HCT116 (cell line): ENCODE results near the gene MAPKAP1. TPM values are rescaled to one million over a fixed set of nuclear protein-coding genes. Genes with fewer than 3 reads are reported as not detected.

Experiments used
- ATAC-seq: fragments of 200-7000 bp; cut with Tn5 transposase; 2 replicates; pipeline ENCODE4 v1.9.1; 2020; ENCODE audit warnings: mild to moderate bottlenecking, moderate library complexity
- BruUV-seq: library from RNA; stranded (reverse); fragments of 400-500 nt; replicated peaks from 2 replicates; lab custom pipeline; 2021; lab: Mats Ljungman, UMichigan
- CTCF ChIA-PET: fragments of 300-600 bp; sonication (Branson Sonifier 250); formaldehyde crosslinking; loops from one replicate; lab custom pipeline; 2021; ENCODE audit warnings: antibody characterized with exemption; lab: Charles Lee
- POLR2A ChIA-PET: fragments of 300-600, 350-600 bp; sonication (Branson Sonifier 250); formaldehyde crosslinking; loops from one replicate; lab custom pipeline; 2021; ENCODE audit warnings: antibody characterized with exemption; lab: Charles Lee
- RAD21 ChIA-PET, 2 experiments: fragments of 300-600 bp; sonication (Branson Sonifier 250); formaldehyde crosslinking; loops; one replicate each; lab custom pipeline; 2023; ENCODE audit warnings: low total read pairs in 2 of 2; ENCODE audit not compliant: uncharacterized antibody in 2 of 2, unreplicated experiment in 2 of 2, low non-redundant PET in 1 of 2; lab: Charles Lee
- DNase-seq: peaks from one replicate; pipeline ENCODE4 v3.0.0-alpha.2; 2010; ENCODE audit warnings: low read depth, low spot score
- H2AFZ ChIP-seq: fragments of 200-600 bp; shearing (Covaris generic), sonication (generic); 2 replicates; pipeline ENCODE4 v1.6.1; 2017; ENCODE audit warnings: low read depth, mixed run types, mixed read lengths, antibody characterized with exemption, low read length; ENCODE audit not compliant: poor library complexity, severe bottlenecking
- H3K27ac ChIP-seq: 2 replicates; pipeline ENCODE4 v1.5.1; 2012; ENCODE audit warnings: low read depth, low read length
- H3K27me3 ChIP-seq: fragments of 200-600 bp; sonication (generic); 2 replicates; pipeline ENCODE4 v1.6.1; 2016; ENCODE audit warnings: mixed run types, low read length, mixed read lengths; ENCODE audit not compliant: insufficient read depth
- H3K36me3 ChIP-seq, 2 experiments: fragments of 200-500 bp in 1 of 2; fragments of 200-600 bp in 1 of 2; sonication (Bioruptor generic) in 1 of 2; sonication (generic) in 1 of 2; 2 replicates each; pipeline versions ENCODE4 v1.5.1 to v1.6.1; 2014 to 2016; ENCODE audit warnings: low read length in 2 of 2, inconsistent platforms in 1 of 2, mixed read lengths in 1 of 2, mixed run types in 1 of 2; ENCODE audit not compliant: insufficient read depth in 2 of 2, control insufficient read depth in 1 of 2
- H3K4me1 ChIP-seq, 2 experiments: fragments of 200-600 bp in 1 of 2; sonication (generic) in 1 of 2; 2 replicates each; pipeline versions ENCODE4 v1.5.1 to v1.6.1; 2012 to 2017; ENCODE audit warnings: low read length in 2 of 2, inconsistent platforms in 1 of 2, mild to moderate bottlenecking in 1 of 2, mixed read lengths in 1 of 2, mixed run types in 1 of 2, moderate library complexity in 1 of 2; ENCODE audit not compliant: insufficient read depth in 2 of 2, control insufficient read depth in 1 of 2
- H3K4me2 ChIP-seq: fragments of 200-600 bp; sonication (generic); 2 replicates; pipeline ENCODE4 v1.6.1; 2017; ENCODE audit warnings: mixed run types, low read length, mixed read lengths
- H3K4me3 ChIP-seq, 2 experiments: fragments of 200-600 bp in 1 of 2; sonication (generic) in 1 of 2; replicated peaks in 1 of 2; 2 replicates each; pipeline ENCODE4 v1.5.1; 2011 to 2016; ENCODE audit warnings: low read length in 2 of 2, control low read depth in 1 of 2, low read depth in 1 of 2, mild to moderate bottlenecking in 1 of 2, mixed read lengths in 1 of 2, mixed run types in 1 of 2
- H3K79me2 ChIP-seq: fragments of 200-600 bp; sonication (generic); 2 replicates; pipeline ENCODE4 v1.6.1; 2017; ENCODE audit warnings: mild to moderate bottlenecking, mixed run types, low read length, moderate library complexity, mixed read lengths; ENCODE audit not compliant: insufficient read depth
- H3K9ac ChIP-seq: fragments of 200-600 bp; sonication (generic); 2 replicates; pipeline ENCODE4 v1.6.1; 2016; ENCODE audit warnings: low read length, mixed read lengths
- H3K9me2 ChIP-seq: fragments of 200-600 bp; sonication (generic), shearing (Covaris generic); 2 replicates; pipeline ENCODE4 v1.6.1; 2017; ENCODE audit warnings: mixed run types, mild to moderate bottlenecking, moderate library complexity; ENCODE audit not compliant: insufficient read depth
- H3K9me3 ChIP-seq, 2 experiments: fragments of 200-500 bp in 1 of 2; fragments of 200-600 bp in 1 of 2; sonication (Bioruptor generic) in 1 of 2; sonication (generic) in 1 of 2; 2 replicates each; pipeline ENCODE4 v1.6.1; 2014 to 2017; ENCODE audit warnings: low read length in 2 of 2, mixed read lengths in 2 of 2, inconsistent platforms in 1 of 2, low read depth in 1 of 2, mild to moderate bottlenecking in 1 of 2, mixed run types in 1 of 2, moderate library complexity in 1 of 2; ENCODE audit not compliant: control insufficient read depth in 1 of 2, insufficient read depth in 1 of 2
- H4K20me1 ChIP-seq: fragments of 200-600 bp; sonication (generic), shearing (Covaris generic); 2 replicates; pipeline ENCODE4 v1.6.1; 2017; ENCODE audit warnings: mixed run types, mild to moderate bottlenecking, moderate library complexity; ENCODE audit not compliant: insufficient read depth
- ELF1 ChIP-seq: IDR thresholded peaks from 2 replicates; pipeline ENCODE4 v1.6.1; 2012; ENCODE audit warnings: low read depth, borderline replicate concordance
- EZH2 ChIP-seq: fragments of 200-600 bp; sonication (generic); IDR thresholded peaks from 2 replicates; pipeline ENCODE4 v1.6.1; 2017; ENCODE audit warnings: antibody characterized with exemption, mixed run types
- POLR2A ChIP-seq: IDR thresholded peaks from 2 replicates; pipeline ENCODE4 v1.7.0; 2011; ENCODE audit warnings: borderline replicate concordance; ENCODE audit not compliant: insufficient read depth, insufficient read length; ENCODE audit errors: extremely low read depth
- REST ChIP-seq: IDR thresholded peaks from 2 replicates; pipeline ENCODE4 v1.6.1; 2012; ENCODE audit warnings: low read depth
- SIN3A ChIP-seq: IDR thresholded peaks from 2 replicates; pipeline ENCODE4 v1.6.1; 2012; ENCODE audit warnings: low read depth
- SP1 ChIP-seq: IDR thresholded peaks from 2 replicates; pipeline ENCODE4 v1.6.1; 2012; ENCODE audit warnings: low read depth
- SRF ChIP-seq: IDR thresholded peaks from 2 replicates; pipeline ENCODE4 v1.6.1; 2012; ENCODE audit warnings: low read depth
- TCF7L2 ChIP-seq: IDR thresholded peaks from 2 replicates; pipeline ENCODE4 v1.7.0; 2011; ENCODE audit warnings: borderline replicate concordance, inconsistent platforms; ENCODE audit not compliant: insufficient read depth, insufficient read length; ENCODE audit errors: extremely low read depth
- ZBTB33 ChIP-seq: IDR thresholded peaks from 2 replicates; pipeline ENCODE4 v1.6.1; 2011; ENCODE audit warnings: mild to moderate bottlenecking, low read length, moderate library complexity; ENCODE audit not compliant: insufficient replicate concordance; ENCODE audit errors: extremely low read depth
- ZFX ChIP-seq: fragments of 450-650 bp; IDR thresholded peaks from 2 replicates; pipeline ENCODE4 v1.6.1; 2017
- intact Hi-C: fragments of 100-400 bp; cut with micrococcal nuclease; formaldehyde crosslinking; loops from 2 replicates; pipeline ENCODE4 v1.10.0; 2022
- total RNA-seq: library from RNA; stranded (reverse); gene quantifications from one replicate; pipeline ENCODE4 v1.2.1, GENCODE V29; 2021; ENCODE audit not compliant: unreplicated experiment

MAPKAP1 gene
- total RNA-seq, 1 experiment from 2014 or later = 72.5 TPM

- no TSS peak for BruUV-seq
- no peak overlapping the region for H2AFZ ChIP-seq
- H3K36me3 ChIP-seq = no peaks in the 10 kb centered on the region
- DNase-seq (no peak), ATAC-seq (no peak)
- POLR2A ChIA-PET = no interaction called here
- H3K4me2 ChIP-seq = no peak overlapping the region
- H3K4me3 ChIP-seq = no peak overlapping the region
- H3K79me2 ChIP-seq = peaks cover 29% of the 10 kb centered on the region
- intact Hi-C loops = no loop called here
- CTCF ChIA-PET = interaction anchor here (1.5 kb wide), 1 partner anchor 28 kb away, joined by 4 read pairs; no protein-coding TSS in a partner anchor
- RAD21 ChIA-PET = no interaction called here
- 0 out of 4 replicates have a peak, but pooled peaks cover 0 to 3% of the 10 kb centered on the region in 2 experiments for H3K4me1 ChIP-seq
- no peaks in the 10 kb centered on the region for H4K20me1 ChIP-seq
- H3K27ac ChIP-seq = no peak overlapping the region
- H3K9me2 ChIP-seq = no peaks in the 10 kb centered on the region
- H3K9me3 ChIP-seq = no peaks in the 10 kb centered on the region
- no peak for TF ChIP-seq SRF
- no peak for TF ChIP-seq ZFX
- TF ChIP-seq SP1 = no peak
- no peak for TF ChIP-seq SIN3A
- TF ChIP-seq ZBTB33 = no peak
- no peak for TF ChIP-seq TCF7L2
- no peak for TF ChIP-seq POLR2A
- TF ChIP-seq ELF1 = no peak
- TF ChIP-seq REST = no peak
- no peak for TF ChIP-seq EZH2
- H3K9ac ChIP-seq = no peak overlapping the region
- no peaks in the 10 kb centered on the region for H3K27me3 ChIP-seq
These were observed 120.9 kb downstream of the MAPKAP1 start for GRCh38 chr9:125586172-125586511.
